H9 (cell line): ENCODE measurements around the gene GORAB. TPM values are rescaled to one million over a fixed set of nuclear protein-coding genes. Genes with fewer than 3 reads are reported as not detected.

Experiments
- DNase-seq: peaks from one replicate; pipeline ENCODE4 v3.0.0-alpha.2; 2017
- H2AFZ ChIP-seq: one replicate; pipeline ENCODE4 v1.6.1; 2013; ENCODE audit warnings: mild to moderate bottlenecking, low read length, control low read depth, moderate library complexity
- H2AK5ac ChIP-seq: 2 replicates; pipeline ENCODE4 v1.6.1; 2013; ENCODE audit warnings: low read length, control low read depth, mixed read lengths; ENCODE audit not compliant: insufficient read length
- H2BK120ac ChIP-seq: one replicate; pipeline ENCODE4 v1.6.1; 2013; ENCODE audit warnings: low read depth, mild to moderate bottlenecking, low read length, control low read depth, inconsistent platforms; ENCODE audit not compliant: poor library complexity, severe bottlenecking
- H2BK12ac ChIP-seq: 2 replicates; pipeline ENCODE4 v1.6.1; 2013; ENCODE audit warnings: low read length, control low read depth, mixed read lengths, low read depth; ENCODE audit not compliant: insufficient read length
- H2BK15ac ChIP-seq: 2 replicates; pipeline ENCODE4 v1.6.1; 2013; ENCODE audit warnings: low read depth, low read length, control low read depth
- H2BK20ac ChIP-seq: one replicate; pipeline ENCODE4 v1.6.1; 2013; ENCODE audit warnings: low read depth, mild to moderate bottlenecking, low read length, control low read depth, inconsistent platforms; ENCODE audit not compliant: poor library complexity, severe bottlenecking
- H2BK5ac ChIP-seq: 2 replicates; pipeline ENCODE4 v1.6.1; 2013; ENCODE audit warnings: low read length, control low read depth, mixed read lengths; ENCODE audit not compliant: insufficient read length
- H3K14ac ChIP-seq: 2 replicates; pipeline ENCODE4 v1.6.1; 2013; ENCODE audit warnings: low read length, control low read depth; ENCODE audit not compliant: insufficient read depth
- H3K18ac ChIP-seq: 2 replicates; pipeline ENCODE4 v1.6.1; 2013; ENCODE audit warnings: low read depth, mild to moderate bottlenecking, mixed read lengths, low read length, control low read depth; ENCODE audit not compliant: insufficient read length
- H3K23ac ChIP-seq: 2 replicates; pipeline ENCODE4 v1.6.1; 2013; ENCODE audit warnings: low read length, control low read depth, mixed read lengths, low read depth; ENCODE audit not compliant: insufficient read length
- H3K23me2 ChIP-seq: 2 replicates; pipeline ENCODE4 v1.6.1; 2013; ENCODE audit warnings: low read depth, mild to moderate bottlenecking, mixed read lengths, low read length, control low read depth; ENCODE audit not compliant: insufficient read length, poor library complexity, severe bottlenecking
- H3K27ac ChIP-seq: 2 replicates; pipeline ENCODE4 v1.5.1; 2013; ENCODE audit warnings: low read length, control low read depth, mixed read lengths, low read depth; ENCODE audit not compliant: insufficient read length
- H3K27me3 ChIP-seq: 2 replicates; pipeline ENCODE4 v1.6.1; 2013; ENCODE audit warnings: low read length, control low read depth, inconsistent platforms; ENCODE audit not compliant: insufficient read depth
- H3K4ac ChIP-seq: 2 replicates; pipeline ENCODE4 v1.6.1; 2013; ENCODE audit warnings: low read depth, mild to moderate bottlenecking, control low read depth, inconsistent platforms, low read length, moderate library complexity
- H3K4me1 ChIP-seq: 2 replicates; pipeline ENCODE4 v1.6.1; 2013; ENCODE audit warnings: low read length, control low read depth, inconsistent platforms; ENCODE audit not compliant: insufficient read depth
- H3K4me2 ChIP-seq: 2 replicates; pipeline ENCODE4 v1.6.1; 2013; ENCODE audit warnings: low read length, control low read depth, mixed read lengths; ENCODE audit not compliant: insufficient read length, insufficient read depth
- H3K56ac ChIP-seq: 2 replicates; pipeline ENCODE4 v1.6.1; 2013; ENCODE audit warnings: low read depth, mild to moderate bottlenecking, mixed read lengths, low read length, control low read depth; ENCODE audit not compliant: insufficient read length
- H3K79me1 ChIP-seq: 2 replicates; pipeline ENCODE4 v1.6.1; 2013; ENCODE audit warnings: low read depth, mild to moderate bottlenecking, moderate library complexity, low read length, control low read depth, inconsistent platforms; ENCODE audit not compliant: insufficient read depth, poor library complexity, severe bottlenecking
- H3K79me2 ChIP-seq: 2 replicates; pipeline ENCODE4 v1.6.1; 2013; ENCODE audit warnings: low read length, control low read depth, inconsistent platforms; ENCODE audit not compliant: insufficient read depth
- H3K9ac ChIP-seq: 2 replicates; pipeline ENCODE4 v1.6.1; 2013; ENCODE audit warnings: low read length, control low read depth, mixed read lengths; ENCODE audit not compliant: insufficient read length; ENCODE audit errors: extremely low read depth
- H3K9me3 ChIP-seq: one replicate; pipeline ENCODE4 v1.6.1; 2013; ENCODE audit warnings: low read depth, low read length, inconsistent platforms; ENCODE audit not compliant: control insufficient read depth
- H3T11ph ChIP-seq: one replicate; pipeline ENCODE4 v1.6.1; 2013; ENCODE audit warnings: mild to moderate bottlenecking, low read length, control low read depth, inconsistent platforms
- H4K20me1 ChIP-seq: one replicate; pipeline ENCODE4 v1.6.1; 2013; ENCODE audit not compliant: control insufficient read depth, insufficient read length, insufficient read depth
- H4K5ac ChIP-seq: 2 replicates; pipeline ENCODE4 v1.6.1; 2013; ENCODE audit warnings: low read depth, mild to moderate bottlenecking, mixed read lengths, low read length, control low read depth; ENCODE audit not compliant: insufficient read length
- H4K8ac ChIP-seq: replicated peaks from 2 replicates; pipeline ENCODE4 v1.6.1; 2013; ENCODE audit warnings: low read length, control low read depth, mixed read lengths, low read depth; ENCODE audit not compliant: insufficient read length
- H4K91ac ChIP-seq: 2 replicates; pipeline ENCODE4 v1.6.1; 2013; ENCODE audit warnings: low read depth, mild to moderate bottlenecking, moderate library complexity, mixed read lengths, low read length, control low read depth; ENCODE audit not compliant: insufficient read length
- H3K27ac Mint-ChIP-seq, 3 experiments: 2 replicates in 2 of 3; 3 replicates in 1 of 3; pipeline ENCODE4 v1.8.0; 2020 to 2021; ENCODE audit warnings: mixed read lengths in 3 of 3, mild to moderate bottlenecking in 1 of 3, moderate library complexity in 1 of 3
- H3K27me3 Mint-ChIP-seq: 2 replicates; pipeline ENCODE4 v1.8.0; 2021; ENCODE audit warnings: low read depth, mild to moderate bottlenecking, moderate library complexity, mixed read lengths
- H3K36me3 Mint-ChIP-seq, 3 experiments: 2 replicates in 2 of 3; 3 replicates in 1 of 3; pipeline ENCODE4 v1.8.0; 2020 to 2021; ENCODE audit warnings: low read depth in 3 of 3, mixed read lengths in 3 of 3; ENCODE audit not compliant: insufficient read depth in 1 of 3
- H3K4me1 Mint-ChIP-seq, 2 experiments: 2 replicates each; pipeline ENCODE4 v1.8.0; 2020; ENCODE audit warnings: mixed read lengths in 2 of 2
- H3K4me3 Mint-ChIP-seq, 2 experiments: 2 replicates in 1 of 2; 3 replicates in 1 of 2; pipeline ENCODE4 v1.8.0; 2020 to 2021; ENCODE audit warnings: mild to moderate bottlenecking in 2 of 2, mixed read lengths in 2 of 2, moderate library complexity in 1 of 2
- H3K9me3 Mint-ChIP-seq, 2 experiments: 2 replicates in 1 of 2; 3 replicates in 1 of 2; pipeline ENCODE4 v1.8.0; 2020; ENCODE audit warnings: mild to moderate bottlenecking in 2 of 2, mixed read lengths in 2 of 2, moderate library complexity in 1 of 2
- CTCF ChIP-seq: fragments of 200-600 bp; sonication (generic); conservative IDR thresholded peaks from 3 replicates; pipeline ENCODE4 v1.8.0; 2021; ENCODE audit warnings: antibody characterized with exemption, mild to moderate bottlenecking
- WGBS: extraction: QIAGEN DNeasy Blood & Tissue Kit; methylation state at CpG from one replicate; pipeline ENCODE4 v1.1.7; 2013; ENCODE audit warnings: missing lambda C conversion rate, low lambda C conversion rate, mixed read lengths; ENCODE audit not compliant: insufficient read length; ENCODE audit errors: extremely low coverage; 5-methylcytosine and 5-hydroxymethylcytosine counted together
- total RNA-seq: library from RNA; stranded (reverse); gene quantifications from 2 replicates; pipeline ENCODE4 v1.2.1, GENCODE V29; 2021

GORAB gene
- total RNA-seq, 1 experiment from 2014 or later: 17.8 TPM

- TF ChIP-seq CTCF: no peak
- no peak overlapping the region for H2BK5ac ChIP-seq
- H4K8ac ChIP-seq: no peak overlapping the region
- no peaks in the 10 kb centered on the region for H3K9me3 ChIP-seq
- H3K4ac ChIP-seq: no peak overlapping the region
- no CpG with 5 or more reads among the region's 3 CpGs for WGBS
- no peaks in the 10 kb centered on the region; a peak in 1 of 5 replicates for H3K9me3 Mint-ChIP-seq
- H3K23ac ChIP-seq: no peak overlapping the region
- H3K4me2 ChIP-seq: no peak overlapping the region
- H3K23me2 ChIP-seq: no peaks in the 10 kb centered on the region
- H3K27ac Mint-ChIP-seq: no peak overlapping the region
- H2BK12ac ChIP-seq: no peak overlapping the region
- H3K56ac ChIP-seq: no peak overlapping the region
- no peak overlapping the region for H3K27ac ChIP-seq
- no peak for DNase-seq
- no peaks in the 10 kb centered on the region for H3K36me3 Mint-ChIP-seq
- peaks cover 6% of the 10 kb centered on the region; the same call in 1 of the 2 replicates for H3K27me3 ChIP-seq
- no peak overlapping the region for H3T11ph ChIP-seq
- H4K91ac ChIP-seq: no peak overlapping the region
- no peak overlapping the region for H2AFZ ChIP-seq
- no peak overlapping the region for H3K18ac ChIP-seq
- H3K14ac ChIP-seq: no peak overlapping the region
- no peak overlapping the region for H2BK120ac ChIP-seq
- H3K79me2 ChIP-seq: no peaks in the 10 kb centered on the region
- H3K4me3 Mint-ChIP-seq: no peak overlapping the region
- peaks cover 34 to 41% of the 10 kb centered on the region in 2 experiments for H3K4me1 Mint-ChIP-seq
- no peaks in the 10 kb centered on the region for H3K79me1 ChIP-seq
- no peak overlapping the region for H2BK20ac ChIP-seq
- H4K20me1 ChIP-seq: no peaks in the 10 kb centered on the region
- H3K27me3 Mint-ChIP-seq: peaks cover 44% of the 10 kb centered on the region
- peaks cover 2% of the 10 kb centered on the region; the same call in 1 of the 2 replicates for H3K4me1 ChIP-seq
- H2BK15ac ChIP-seq: no peak overlapping the region
- no peak overlapping the region for H4K5ac ChIP-seq
- H2AK5ac ChIP-seq: no peak overlapping the region
- H3K9ac ChIP-seq: no peak overlapping the region
These were observed 51.2 kb downstream of the GORAB start for GRCh38 chr1:170583186-170583585.
